ENCODE data around the gene CAMTA1. TPM values are rescaled to one million over a fixed set of nuclear protein-coding genes. Genes with fewer than 3 reads are reported as not detected.

Gene CAMTA1
- polyA plus RNA-seq, 4 donors = 89.3 to 98.2 (median 92.9) TPM

DNA sequence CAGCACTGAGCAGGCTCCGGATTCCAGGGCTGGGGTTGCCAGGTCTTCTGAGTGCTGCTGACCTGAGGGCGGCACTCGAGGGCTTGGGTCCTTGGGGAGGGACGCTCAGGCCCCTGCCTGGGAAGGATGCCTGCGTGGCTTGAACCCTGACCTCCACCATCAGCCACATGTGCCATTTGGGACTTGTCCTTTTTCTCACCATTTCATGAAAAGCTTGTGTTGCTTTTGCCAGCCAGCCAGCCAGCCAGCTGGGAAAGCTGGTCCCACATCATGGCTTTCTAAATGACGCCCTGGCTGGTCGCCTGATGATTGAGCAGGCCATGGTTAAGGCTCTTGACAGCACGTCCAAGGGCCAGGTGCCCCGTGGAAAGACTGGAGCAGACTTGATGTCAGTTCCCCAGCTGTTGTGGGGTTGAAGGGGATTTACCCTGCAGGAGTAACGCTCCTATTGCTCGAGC lies 168.7 kb downstream of the CAMTA1 start:
- DNase-seq (ENCODE audit: low read depth in 4 of 4, low spot score in 3 of 4) = no peak

- no peak for DNase-seq (ENCODE audit: low read depth in 4 of 4, low spot score in 3 of 4)
Measured at GRCh38 chr1:6954591-6954990, 169.3 kb downstream of the CAMTA1 start.

DNA sequence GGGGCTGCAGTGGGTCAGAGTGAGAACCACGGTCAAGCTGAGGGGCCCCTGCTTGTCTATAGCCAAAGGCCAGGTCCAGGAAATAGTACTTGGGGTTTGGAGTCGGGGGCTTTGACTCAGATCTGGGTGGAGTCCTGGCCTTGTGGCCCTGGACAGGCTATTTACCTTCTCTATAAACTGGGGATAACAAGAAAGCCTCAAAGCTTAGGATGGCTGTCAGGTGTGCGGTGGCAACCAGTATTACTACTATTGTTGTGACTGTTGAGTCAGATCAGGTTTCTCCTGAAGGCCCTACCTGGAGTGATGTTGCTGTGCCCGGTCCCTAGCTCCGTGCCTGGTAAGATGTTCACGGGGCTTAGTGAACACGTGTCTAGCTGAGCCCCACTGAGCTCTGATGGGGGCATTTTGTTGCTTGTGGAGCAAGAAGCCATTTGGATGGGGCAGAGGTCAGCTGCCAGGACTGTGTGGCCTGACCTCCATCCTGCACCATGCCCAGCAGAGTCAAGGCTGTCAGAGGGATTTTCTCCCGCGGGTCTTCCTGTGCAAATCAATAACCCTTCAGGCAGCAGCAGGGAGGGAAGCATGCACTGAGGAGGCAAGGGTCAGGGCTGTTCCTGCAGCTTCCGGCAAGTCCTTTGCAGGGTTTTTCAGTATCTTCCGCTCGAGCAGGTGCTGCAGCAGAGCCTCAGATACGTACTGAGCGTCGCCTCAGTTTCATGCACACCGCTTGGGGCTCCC lies 170.3 kb downstream of the CAMTA1 start:
- DNase-seq (ENCODE audit: low read depth in 4 of 4, low spot score in 3 of 4) = no peak

GRCh38 chr1:6956488-6957159 lies 171.4 kb downstream of the CAMTA1 start:
- DNase-seq (ENCODE audit: low read depth in 4 of 4, low spot score in 3 of 4) = no peak

DNA sequence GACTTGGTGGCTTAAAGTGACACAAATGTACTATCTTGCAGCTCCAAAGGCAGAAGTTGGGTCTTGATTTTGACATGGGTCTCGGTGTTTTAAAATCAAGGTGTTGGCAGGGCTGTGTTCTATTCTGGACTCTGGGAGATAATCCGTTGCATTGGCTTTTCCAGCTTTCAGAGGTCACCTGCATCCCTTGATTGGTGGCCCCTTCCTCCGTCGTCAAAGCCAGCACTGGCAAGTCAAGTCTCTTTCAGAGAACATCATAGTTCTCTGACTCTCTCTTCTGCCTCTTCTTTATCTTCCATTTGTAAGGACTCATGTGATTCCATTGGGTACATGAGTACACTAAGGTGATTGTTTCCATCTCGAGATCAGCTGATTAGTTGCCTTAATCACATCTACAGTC lies 172.1 kb downstream of the CAMTA1 start:
- no peak for DNase-seq (ENCODE audit: low read depth in 4 of 4, low spot score in 3 of 4)

GRCh38 chr1:6958407-6959030 lies 173.3 kb downstream of the CAMTA1 start:
- no peak for DNase-seq (ENCODE audit: low read depth in 4 of 4, low spot score in 3 of 4)

DNA sequence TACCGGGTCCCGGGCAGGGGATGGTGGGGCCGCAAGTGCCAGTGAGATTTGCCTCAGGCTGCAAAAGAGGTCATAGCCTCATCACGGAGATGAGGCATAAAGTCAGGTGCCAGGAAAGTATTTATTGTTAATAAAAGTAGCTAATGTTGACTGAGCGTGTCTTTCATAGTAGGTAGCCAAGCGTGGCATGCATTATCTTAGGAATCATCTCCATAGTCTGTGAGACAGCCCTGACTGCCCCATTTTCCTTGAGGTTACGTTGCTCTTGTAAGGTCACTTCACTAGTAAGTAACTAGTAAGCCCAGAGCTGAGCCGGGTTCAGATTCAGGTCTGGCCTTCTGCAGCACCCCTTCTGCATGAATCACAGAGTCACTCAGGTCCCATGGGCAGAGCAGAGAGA lies 174.2 kb downstream of the CAMTA1 start:
- no peak for DNase-seq (ENCODE audit: low read depth in 4 of 4, low spot score in 3 of 4)

GRCh38 chr1:6960291-6960811 lies 175.1 kb downstream of the CAMTA1 start:
- DNase-seq (ENCODE audit: low read depth in 4 of 4, low spot score in 3 of 4) = no peak

GRCh38 chr1:6960860-6961259 lies 175.6 kb downstream of the CAMTA1 start:
- DNase-seq (ENCODE audit: low read depth in 4 of 4, low spot score in 3 of 4) = no peak

DNA sequence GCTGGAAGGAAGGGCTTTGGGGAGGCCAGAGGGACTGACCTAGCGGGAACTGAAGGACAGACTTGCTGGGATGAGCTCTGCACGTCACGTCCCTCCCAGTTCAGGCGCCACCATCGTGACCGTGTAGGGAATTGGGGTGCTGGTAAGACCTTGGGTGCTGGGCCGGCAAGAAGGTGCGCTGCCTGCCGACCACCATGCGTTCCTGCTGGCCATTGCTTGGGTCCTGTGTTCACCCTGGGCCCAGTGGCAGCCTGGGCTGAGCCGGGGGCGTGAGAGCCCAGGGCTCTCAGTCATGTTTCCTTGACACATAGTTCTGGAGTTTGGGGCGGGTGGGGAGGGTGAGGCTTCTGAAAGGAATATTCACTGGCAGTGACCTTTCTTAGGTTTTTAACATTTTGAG lies 176.0 kb downstream of the CAMTA1 start:
- DNase-seq (ENCODE audit: low read depth in 4 of 4, low spot score in 3 of 4) = no peak

- no peak for DNase-seq (ENCODE audit: low read depth in 4 of 4, low spot score in 3 of 4)
Measured at GRCh38 chr1:6961905-6962477, 176.7 kb downstream of the CAMTA1 start.

DNA sequence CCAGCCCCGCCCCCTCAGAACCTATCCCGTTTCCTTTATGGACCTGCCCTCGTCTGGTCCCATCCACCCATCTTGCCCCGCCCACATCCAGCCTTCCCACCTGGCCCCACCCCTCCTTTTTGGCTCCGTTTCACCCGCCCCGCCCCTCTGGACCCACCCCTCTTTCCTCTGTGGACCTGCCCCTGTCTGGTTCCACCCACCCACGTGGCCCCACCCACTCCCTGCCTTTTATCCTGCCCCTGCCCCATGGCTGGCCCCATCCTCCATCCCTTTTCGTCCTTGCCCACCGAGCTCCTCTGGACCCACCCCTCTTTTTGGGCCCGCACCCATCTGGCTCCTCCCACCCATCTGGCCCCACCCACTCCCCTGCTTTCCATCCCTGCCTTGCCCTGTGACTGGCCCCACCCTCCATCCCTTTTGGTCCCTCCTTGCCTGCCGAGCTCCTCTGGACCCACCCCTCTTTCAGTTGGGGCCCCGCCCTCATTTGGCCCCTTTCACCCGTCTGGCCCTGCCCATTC lies 177.3 kb downstream of the CAMTA1 start:
- no peak for DNase-seq (ENCODE audit: low read depth in 4 of 4, low spot score in 3 of 4)

- no peak for DNase-seq (ENCODE audit: low read depth in 4 of 4, low spot score in 3 of 4)
Measured at GRCh38 chr1:6962996-6963911, 178.0 kb downstream of the CAMTA1 start.

- DNase-seq (ENCODE audit: low read depth in 4 of 4, low spot score in 3 of 4) = no peak
Measured at GRCh38 chr1:6963912-6964307, 178.7 kb downstream of the CAMTA1 start.

- no peak for DNase-seq (ENCODE audit: low read depth in 4 of 4, low spot score in 3 of 4)
Measured at GRCh38 chr1:6965083-6965934, 180.1 kb downstream of the CAMTA1 start.

DNA sequence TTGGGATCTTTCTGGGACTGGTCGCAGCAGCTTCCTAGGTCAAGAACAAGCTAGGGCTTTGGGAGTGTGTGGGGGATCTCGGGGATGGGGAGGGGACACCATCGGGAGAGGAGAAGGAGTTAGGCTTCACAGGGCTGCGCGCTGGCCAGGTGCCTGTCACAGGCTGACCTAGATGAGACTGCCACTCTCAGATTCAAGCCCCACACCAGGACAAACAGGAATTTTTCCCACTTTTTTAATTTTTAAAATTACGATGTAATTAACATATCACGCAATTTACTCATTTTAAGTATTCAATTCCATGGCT lies 180.6 kb downstream of the CAMTA1 start:
- DNase-seq (ENCODE audit: low read depth in 4 of 4, low spot score in 3 of 4) = no peak

- DNase-seq (ENCODE audit: low read depth in 4 of 4, low spot score in 3 of 4) = no peak
Measured at GRCh38 chr1:6966326-6966725, 181.1 kb downstream of the CAMTA1 start.

GRCh38 chr1:6967431-6968111 lies 182.3 kb downstream of the CAMTA1 start:
- no peak for DNase-seq (ENCODE audit: low read depth in 4 of 4, low spot score in 3 of 4)

DNA sequence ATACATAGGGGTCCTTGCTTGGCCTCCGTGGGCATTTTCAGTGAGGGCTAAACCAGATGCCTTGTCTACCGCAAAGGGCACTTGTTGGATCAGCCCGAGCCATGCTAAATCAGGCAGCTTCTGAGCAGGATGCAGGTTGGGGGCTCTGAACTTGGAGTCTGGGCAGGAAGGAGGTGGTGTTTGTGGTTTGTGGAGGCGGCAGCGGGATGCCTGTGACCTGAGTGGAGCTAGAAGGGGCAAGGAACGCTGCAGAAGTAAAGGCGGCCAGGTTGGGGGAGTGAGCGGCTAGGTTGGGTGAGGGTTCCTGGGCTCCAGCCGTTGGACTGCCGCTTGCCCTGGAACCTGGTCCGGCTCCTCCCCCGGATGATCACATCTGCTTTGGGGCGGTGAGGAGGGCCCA lies 183.9 kb downstream of the CAMTA1 start:
- DNase-seq (ENCODE audit: low read depth in 4 of 4, low spot score in 3 of 4) = no peak

Data from right renal pelvis (tissue), 4 donors.